Sciatic nerve (tissue), 2 donors: Measurements from ENCODE around the gene APOC3. TPM values are rescaled to one million over a fixed set of nuclear protein-coding genes. Genes with fewer than 3 reads are reported as not detected.
A peak's percentile ranks its signal among the peaks of the same experiment; 100 is the strongest.

Experiments used
- ATAC-seq: fragments of 200-7000 bp; cut with Tn5 transposase; one replicate; pipeline ENCODE4 v1.9.1; 2020; ENCODE audit warnings: mild to moderate bottlenecking, moderate library complexity
- DNase-seq: peaks from one replicate; pipeline ENCODE4 v3.0.0-alpha.2; 2020; ENCODE audit warnings: low spot score
- intact Hi-C: fragments of 100-400 bp; cut with DNase I; formaldehyde crosslinking; loops from one replicate; pipeline ENCODE4 v1.14.2; 2022
- total RNA-seq: library from RNA; stranded (reverse); fragmentation: NEBNext Ultra II Directional; extraction: Animal tissue kit (Norgen Biotek cat#: 25700); gene quantifications from one replicate; pipeline ENCODE4 v1.2.1, GENCODE V29; 2021
- donor health status: DM: no; HTN: no; CAD: no.
- donor health status: DM: no; HTN: no; CAD: no.

Gene APOC3
- not detected for total RNA-seq

- DNase-seq (peak; percentile 47), ATAC-seq (no peak)
- intact Hi-C loops: loop anchor here (5.0 kb wide), 1 partner anchor 37 kb away; the partner anchor contains the start of gene APOA5
Measured at GRCh38 chr11:116829525-116830183, at the start of gene APOC3. Gene APOC3 (plus strand): TSS chr11:116829907. CDS start chr11:116830583, 676 bp downstream.

- intact Hi-C loops: loop anchor here (10.0 kb wide), 1 partner anchor 322 kb away; no protein-coding TSS in a partner anchor
Measured at GRCh38 chr11:116782728-116783127, 47.0 kb upstream of the APOC3 start.

DNA sequence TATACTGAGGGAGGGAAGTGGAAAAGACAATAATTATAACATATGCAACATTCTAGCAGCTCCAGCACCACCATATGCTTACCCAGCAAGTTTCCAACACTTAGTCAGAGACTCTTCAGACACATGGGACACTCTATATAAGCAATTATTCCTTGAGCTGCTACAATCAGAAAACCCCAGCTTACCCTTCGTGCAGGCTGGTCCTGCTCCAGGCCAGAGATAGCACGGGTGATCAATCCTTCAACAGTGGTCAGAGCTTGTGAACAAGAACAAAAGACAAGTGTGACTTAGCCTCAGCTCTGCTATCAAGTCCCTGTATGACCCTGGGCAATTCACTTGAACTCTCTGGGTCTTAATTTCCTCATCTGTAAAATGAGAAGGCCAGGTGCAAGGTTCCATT is 43.4 kb upstream of the APOC3 start:
- intact Hi-C loops: loop anchor here (10.0 kb wide), 1 partner anchor 318 kb away; no protein-coding TSS in a partner anchor
- DNase-seq: no peak
- ATAC-seq: no peak

More at GRCh38 chr11:116782728-116783127, 47.0 kb upstream of the APOC3 start:
- ATAC-seq (no peak), DNase-seq (no peak)

GRCh38 chr11:116786966-116787365 is 42.7 kb upstream of the APOC3 start:
- intact Hi-C loops: loop anchor here (10.0 kb wide), 1 partner anchor 318 kb away; no protein-coding TSS in a partner anchor

GRCh38 chr11:116787436-116787785 is 42.3 kb upstream of the APOC3 start:
- ATAC-seq: no peak

More at GRCh38 chr11:116786966-116787365, 42.7 kb upstream of the APOC3 start:
- no peak for DNase-seq
- ATAC-seq: no peak

DNA sequence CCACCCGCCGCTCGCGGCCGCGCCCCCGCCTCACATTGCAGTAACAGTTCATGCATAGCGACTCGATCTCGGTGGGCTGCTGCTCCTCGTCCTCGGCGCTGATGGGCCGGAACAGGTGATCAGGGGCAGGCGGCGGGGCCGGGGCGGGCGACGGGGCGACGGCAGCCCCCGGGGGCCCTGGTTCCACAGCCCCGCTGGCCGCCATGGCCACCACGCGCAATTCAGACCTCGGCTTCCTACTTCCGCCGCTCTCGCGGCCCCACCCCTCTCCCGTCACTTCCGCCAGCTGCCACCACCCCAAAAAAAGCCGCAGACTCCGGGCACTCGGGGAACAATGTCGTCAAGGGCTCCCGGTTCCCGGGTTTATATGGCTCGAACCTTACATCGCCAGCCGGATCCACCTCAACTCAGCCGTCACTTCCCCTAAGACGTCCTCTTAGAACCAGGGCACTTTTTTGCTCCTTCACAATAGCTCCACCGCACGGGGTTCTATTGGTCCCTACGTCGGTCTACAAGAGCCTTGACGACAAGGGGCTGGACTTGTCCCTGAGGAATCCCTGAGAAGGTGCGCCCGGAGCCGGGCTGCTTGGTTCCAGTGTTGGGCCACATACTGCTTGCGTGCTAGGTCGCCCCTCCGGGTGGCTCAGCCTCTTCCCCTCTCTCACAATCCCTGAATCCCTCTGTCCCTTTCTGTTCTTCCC is 41.8 kb upstream of the APOC3 start, which contains the start of gene ZPR1:
Gene ZPR1 (minus strand): TSS at position 238 of the 701 bp plus-strand sequence. CDS start 33 bp downstream, at position 205.
- DNase-seq (peak; percentile 90), ATAC-seq (peak; percentile 92)
- intact Hi-C loops: loop anchor here (10.0 kb wide), 1 partner anchor 317 kb away; no protein-coding TSS in a partner anchor

More at GRCh38 chr11:116787436-116787785, 42.3 kb upstream of the APOC3 start:
- DNase-seq: no peak
- intact Hi-C loops: loop anchor here (10.0 kb wide), 1 partner anchor 317 kb away; no protein-coding TSS in a partner anchor

- intact Hi-C loops: loop anchor here (10.0 kb wide), 1 partner anchor 316 kb away; no protein-coding TSS in a partner anchor
- DNase-seq (no peak), ATAC-seq (no peak)
Measured at GRCh38 chr11:116788534-116788933, 41.2 kb upstream of the APOC3 start.

GRCh38 chr11:116788975-116789374 is 40.7 kb upstream of the APOC3 start:
- intact Hi-C loops: loop anchor here (10.0 kb wide), 1 partner anchor 316 kb away; no protein-coding TSS in a partner anchor
- ATAC-seq: no peak

GRCh38 chr11:116790167-116791001 is 39.3 kb upstream of the APOC3 start:
- no peak for DNase-seq
- no peak for ATAC-seq
- intact Hi-C loops: loop anchor here (5.0 to 10.0 kb wide), 2 partner anchors 42 to 434 kb away; no protein-coding TSS in a partner anchor

More at GRCh38 chr11:116788975-116789374, 40.7 kb upstream of the APOC3 start:
- DNase-seq: no peak

DNA sequence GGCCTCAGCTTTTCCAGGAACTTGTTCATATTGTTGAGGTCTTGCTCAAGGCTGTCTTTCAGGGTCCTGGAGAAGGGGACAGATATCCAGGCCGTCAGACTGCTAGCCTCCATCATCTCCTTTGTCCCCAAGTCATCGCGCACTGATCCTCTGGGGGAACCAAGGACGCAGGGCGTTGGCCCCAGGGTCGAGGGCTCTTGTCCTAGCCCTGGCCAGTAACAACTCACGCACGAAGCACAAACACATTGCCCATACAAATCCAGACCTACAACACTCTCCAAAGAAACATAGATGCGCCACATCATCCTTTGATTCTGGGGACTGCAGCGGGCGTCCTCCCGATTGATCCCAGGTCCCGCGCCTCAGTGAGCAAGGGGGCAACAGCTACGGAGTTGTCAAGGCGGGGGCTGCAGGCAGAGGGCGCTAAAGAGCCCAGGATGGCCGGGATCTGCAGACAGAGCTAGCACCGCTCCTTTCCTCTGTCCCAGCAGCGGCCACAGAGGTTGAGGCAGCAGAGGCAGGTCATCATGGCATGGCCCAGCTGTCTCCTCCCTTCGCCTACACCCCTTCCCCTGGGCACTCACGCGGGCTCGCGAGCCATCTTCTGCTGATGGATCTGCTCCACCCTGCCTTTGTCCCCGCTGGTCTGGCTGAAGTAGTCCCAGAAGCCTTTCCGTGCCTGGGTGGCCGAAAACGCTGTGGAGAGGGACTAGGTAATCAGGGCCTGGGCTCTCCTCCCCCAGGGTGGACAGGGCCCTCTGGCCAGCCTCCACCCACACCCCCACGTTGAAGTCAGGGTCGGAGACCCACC is 38.5 kb upstream of the APOC3 start:
- DNase-seq (peak; percentile 88), ATAC-seq (peak; percentile 70)
- intact Hi-C loops: loop anchor here (5.0 to 10.0 kb wide), 2 partner anchors 41 to 434 kb away; no protein-coding TSS in a partner anchor

DNA sequence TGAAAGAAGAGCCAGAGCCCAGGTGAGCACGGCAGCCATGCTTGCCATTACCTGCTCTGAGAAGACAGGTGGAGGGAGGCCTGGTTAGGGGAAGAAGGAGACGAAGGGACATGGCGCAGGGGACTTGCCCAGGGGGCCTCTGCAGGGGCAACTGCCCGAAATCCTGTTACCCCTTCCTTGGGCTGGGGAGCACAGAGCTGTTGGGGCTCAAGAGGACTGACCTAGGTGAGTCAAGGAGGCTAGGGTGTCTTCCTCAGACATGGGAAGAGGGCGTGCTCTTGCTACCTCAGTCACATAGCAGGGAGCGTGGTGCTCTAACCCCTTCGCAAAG is 37.9 kb upstream of the APOC3 start, which contains the start of gene APOA5:
Gene APOA5 (minus strand): TSS at position 67 of the 331 bp plus-strand sequence. CDS start 19 bp downstream, at position 48.
- ATAC-seq: no peak
- DNase-seq: no peak
- intact Hi-C loops: loop anchor here (5.0 to 10.0 kb wide), 2 partner anchors 41 to 433 kb away; no protein-coding TSS in a partner anchor

DNA sequence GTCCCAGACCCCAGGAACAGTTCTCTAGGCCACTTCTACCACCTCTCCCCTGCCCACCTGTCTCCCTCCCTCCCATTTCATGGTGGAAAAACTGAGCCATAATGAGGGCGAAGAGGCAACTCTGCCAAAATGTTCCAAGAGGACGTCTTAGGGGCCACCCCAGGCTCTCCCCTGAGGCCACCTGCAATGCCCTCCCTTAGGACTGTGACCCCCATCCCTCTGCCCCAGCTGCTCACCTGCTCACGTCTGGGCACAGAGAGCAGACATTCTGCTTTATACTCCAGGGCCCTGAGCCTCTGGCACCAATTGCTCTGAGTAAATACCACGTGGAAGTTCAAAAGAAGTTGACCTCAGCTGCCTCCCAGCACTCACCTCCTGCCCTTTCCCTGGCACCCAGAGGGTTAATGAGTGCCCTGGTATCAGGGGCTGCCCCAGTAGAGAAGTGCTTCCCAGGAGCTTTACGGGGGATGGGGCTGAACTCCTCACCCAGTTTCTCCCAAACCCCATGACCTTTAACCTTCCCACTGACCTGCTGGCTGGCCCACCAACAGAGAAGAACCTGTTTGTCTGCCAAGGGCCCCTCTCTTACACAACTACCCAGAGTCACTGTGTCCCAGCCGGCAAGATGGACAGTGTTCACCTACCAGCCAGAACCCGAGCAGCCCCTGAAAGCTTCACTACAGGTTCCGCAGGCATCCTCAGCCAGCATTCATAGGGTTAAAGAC is 37.4 kb upstream of the APOC3 start:
- DNase-seq (no peak), ATAC-seq (no peak)
- intact Hi-C loops: loop anchor here (5.0 to 10.0 kb wide), 2 partner anchors 40 to 432 kb away; no protein-coding TSS in a partner anchor

GRCh38 chr11:116792869-116793771 is 36.6 kb upstream of the APOC3 start:
- intact Hi-C loops: loop anchor here (5.0 to 10.0 kb wide), 2 partner anchors 39 to 432 kb away; no protein-coding TSS in a partner anchor
- DNase-seq: no peak
- ATAC-seq: no peak

- DNase-seq (no peak), ATAC-seq (no peak)
- intact Hi-C loops: loop anchor here (5.0 to 10.0 kb wide), 2 partner anchors 39 to 431 kb away; no protein-coding TSS in a partner anchor
Measured at GRCh38 chr11:116793772-116794097, 36.0 kb upstream of the APOC3 start.

GRCh38 chr11:116794851-116795250 is 34.9 kb upstream of the APOC3 start:
- no peak for DNase-seq
- intact Hi-C loops: loop anchor here (5.0 to 10.0 kb wide), 2 partner anchors 37 to 430 kb away; no protein-coding TSS in a partner anchor
- no peak for ATAC-seq

DNA sequence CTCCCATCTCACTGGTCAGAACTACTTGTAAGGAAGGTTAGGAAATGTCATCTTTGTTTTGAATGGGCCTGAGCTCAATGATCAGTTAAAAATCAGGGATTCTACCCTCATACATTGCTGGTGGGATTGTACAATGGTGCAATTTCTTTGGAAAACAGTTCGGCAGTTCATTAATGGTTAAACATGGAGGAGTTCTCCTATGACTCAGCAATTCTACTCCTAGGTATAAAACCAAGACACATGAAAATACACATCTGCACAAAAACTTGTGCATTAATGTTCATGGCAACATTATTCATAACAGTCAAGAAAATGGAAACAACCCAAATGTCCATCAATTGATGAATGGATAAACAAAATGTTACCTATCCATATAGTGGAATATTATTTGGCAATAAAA is 33.2 kb upstream of the APOC3 start:
- ATAC-seq (no peak), DNase-seq (no peak)
- intact Hi-C loops: loop anchor here (10.0 kb wide), 1 partner anchor 428 kb away; no protein-coding TSS in a partner anchor
